Right atrium auricular region (tissue), 2 donors: ENCODE measurements around the gene RAB7A. TPM values are rescaled to one million over a fixed set of nuclear protein-coding genes. Genes with fewer than 3 reads are reported as not detected.

Experiments
- DNase-seq: peaks from one replicate; pipeline ENCODE4 v3.0.0-alpha.2; 2019; ENCODE audit warnings: low spot score
- H3K27ac ChIP-seq, 2 donors: fragments of 200-600 bp; sonication (generic); 1 replicate in 1 of 2; 2 replicates in 1 of 2; pipeline ENCODE4 v1.5.1; 2016 to 2019
- H3K27me3 ChIP-seq, 2 donors: fragments of 200-600 bp; sonication (generic); one replicate each; pipeline versions ENCODE4 v1.5.1 to v1.6.0; 2017 to 2019
- H3K36me3 ChIP-seq: fragments of 200-600 bp; sonication (generic); one replicate; pipeline ENCODE4 v1.5.1; 2016
- H3K4me1 ChIP-seq, 2 donors: fragments of 200-600 bp; sonication (generic); one replicate each; pipeline versions ENCODE4 v1.5.1 to v1.6.0; 2017 to 2019
- H3K4me3 ChIP-seq, 2 donors: fragments of 200-600 bp; sonication (generic); 1 replicate in 1 of 2; 2 replicates in 1 of 2; pipeline ENCODE4 v1.5.1; 2017 to 2019; ENCODE audit warnings: mild to moderate bottlenecking in 1 of 2, moderate library complexity in 1 of 2
- H3K9me3 ChIP-seq, 2 donors: fragments of 200-600 bp; sonication (generic); one replicate each; pipeline ENCODE4 v1.5.1; 2019
- total RNA-seq, 2 donors: library from RNA; depleted of rRNA; stranded (reverse); fragments of >200 nt; gene quantifications; one replicate each; pipeline ENCODE4 v1.1.0, GENCODE V29; 2016
- TF ChIP-seq, protein P1 (sequence below), 2 donors: fragments of 200-600 bp; sonication (generic); IDR thresholded peaks; one replicate each; pipeline ENCODE4 v1.5.1; 2019; ENCODE audit warnings: antibody characterized with exemption in 2 of 2

RAB7A gene
- total RNA-seq, 2 donors from 2014 or later = 123 to 135 TPM

GRCh38 chr3:128735884-128736283, 9.9 kb downstream of the RAB7A start:
- H3K27me3 ChIP-seq = no peaks in the 10 kb centered on the region
- H3K9me3 ChIP-seq = no peaks in the 10 kb centered on the region
- no peak overlapping the region for H3K4me3 ChIP-seq
- H3K36me3 ChIP-seq = no peaks in the 10 kb centered on the region
- H3K27ac ChIP-seq = peak overlapping the region in 1 of 2 donors; percentile 0
- peaks cover 0 to 57% of the 10 kb centered on the region in 2 donors for H3K4me1 ChIP-seq
- TF ChIP-seq, protein P1, sequence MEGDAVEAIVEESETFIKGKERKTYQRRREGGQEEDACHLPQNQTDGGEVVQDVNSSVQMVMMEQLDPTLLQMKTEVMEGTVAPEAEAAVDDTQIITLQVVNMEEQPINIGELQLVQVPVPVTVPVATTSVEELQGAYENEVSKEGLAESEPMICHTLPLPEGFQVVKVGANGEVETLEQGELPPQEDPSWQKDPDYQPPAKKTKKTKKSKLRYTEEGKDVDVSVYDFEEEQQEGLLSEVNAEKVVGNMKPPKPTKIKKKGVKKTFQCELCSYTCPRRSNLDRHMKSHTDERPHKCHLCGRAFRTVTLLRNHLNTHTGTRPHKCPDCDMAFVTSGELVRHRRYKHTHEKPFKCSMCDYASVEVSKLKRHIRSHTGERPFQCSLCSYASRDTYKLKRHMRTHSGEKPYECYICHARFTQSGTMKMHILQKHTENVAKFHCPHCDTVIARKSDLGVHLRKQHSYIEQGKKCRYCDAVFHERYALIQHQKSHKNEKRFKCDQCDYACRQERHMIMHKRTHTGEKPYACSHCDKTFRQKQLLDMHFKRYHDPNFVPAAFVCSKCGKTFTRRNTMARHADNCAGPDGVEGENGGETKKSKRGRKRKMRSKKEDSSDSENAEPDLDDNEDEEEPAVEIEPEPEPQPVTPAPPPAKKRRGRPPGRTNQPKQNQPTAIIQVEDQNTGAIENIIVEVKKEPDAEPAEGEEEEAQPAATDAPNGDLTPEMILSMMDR (IDR thresholded peaks at IDR 0.05) = no peak
- DNase-seq = no peak

- H3K4me3 ChIP-seq = no peak overlapping the region
- no peaks in the 10 kb centered on the region for H3K9me3 ChIP-seq
- TF ChIP-seq, protein P1 (IDR thresholded peaks at IDR 0.05) = no peak
- no peaks in the 10 kb centered on the region for H3K36me3 ChIP-seq
- no peak overlapping the region for H3K27ac ChIP-seq
- DNase-seq = no peak
- H3K27me3 ChIP-seq = no peaks in the 10 kb centered on the region
- peaks cover 0 to 50% of the 10 kb centered on the region in 2 donors for H3K4me1 ChIP-seq
Observed at GRCh38 chr3:128736601-128737000, 10.6 kb downstream of the RAB7A start.

DNA sequence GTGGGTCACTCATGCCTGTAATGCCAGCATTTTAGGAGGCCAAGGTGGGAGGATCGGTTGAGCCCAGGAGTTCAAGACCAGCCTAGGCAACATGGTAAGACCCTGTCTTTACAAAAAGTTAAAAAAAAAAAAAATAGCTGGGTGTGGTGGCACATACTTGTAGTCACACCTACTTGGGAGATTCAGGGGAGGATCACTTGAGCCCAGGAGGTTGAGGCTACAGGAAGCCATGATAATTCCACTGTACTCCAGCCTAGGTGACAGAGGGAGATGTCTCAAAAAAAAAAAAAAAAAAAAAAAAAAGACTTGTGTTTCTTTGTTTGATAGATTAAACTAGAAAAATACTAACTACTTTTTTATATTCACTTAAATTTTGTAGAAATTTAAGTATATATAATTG, 14.6 kb downstream of the RAB7A start:
- Histone ChIP-seq H3K27me3 (no peaks in the 10 kb centered on the region), H3K4me3 (no peak overlapping the region), H3K9me3 (no peaks in the 10 kb centered on the region), H3K4me1 (peaks cover 0 to 13% of the 10 kb centered on the region in 2 donors), H3K27ac (no peak overlapping the region), H3K36me3 (peaks cover 13% of the 10 kb centered on the region)
- DNase-seq = no peak
- TF ChIP-seq, protein P1 (IDR thresholded peaks at IDR 0.05) = no peak

GRCh38 chr3:128742821-128743594, 17.0 kb downstream of the RAB7A start:
- Histone ChIP-seq H3K9me3 (no peaks in the 10 kb centered on the region), H3K4me1 (peaks cover 0 to 6% of the 10 kb centered on the region in 2 donors), H3K27ac (no peak overlapping the region), H3K4me3 (no peak overlapping the region), H3K36me3 (peaks cover 13% of the 10 kb centered on the region), H3K27me3 (no peaks in the 10 kb centered on the region)
- TF ChIP-seq, protein P1 (IDR thresholded peaks at IDR 0.05) = no peak
- no peak for DNase-seq

GRCh38 chr3:128745742-128746141, 19.8 kb downstream of the RAB7A start:
- H3K4me1 ChIP-seq = peaks cover 0 to 27% of the 10 kb centered on the region in 2 donors
- peaks cover 13% of the 10 kb centered on the region for H3K36me3 ChIP-seq
- TF ChIP-seq, protein P1 (IDR thresholded peaks at IDR 0.05) = no peak
- no peaks in the 10 kb centered on the region for H3K9me3 ChIP-seq
- no peak overlapping the region for H3K4me3 ChIP-seq
- DNase-seq = no peak
- H3K27ac ChIP-seq = no peak overlapping the region
- H3K27me3 ChIP-seq = no peaks in the 10 kb centered on the region
